Fibroblast of skin of left biceps (primary cell): ENCODE measurements around the gene NOP16.
"Not testable (repeated sequence)": the region's sequence is repeated elsewhere in the genome, so short reads cannot be mapped to it uniquely, and the experiment has no call there.

Source experiments
- DNase-seq, 2 experiments: peaks; one replicate each; pipeline ENCODE4 v3.0.0-alpha.2; 2013; ENCODE audit warnings: low read depth in 2 of 2

The NOP16 gene

GRCh38 chr5:176409765-176410164, 21.4 kb upstream of the NOP16 start:
- DNase-seq: no peak

GRCh38 chr5:176408590-176408989, 20.2 kb upstream of the NOP16 start:
- DNase-seq: no peak

GRCh38 chr5:176408252-176408573, 19.8 kb upstream of the NOP16 start:
- DNase-seq: not testable (repeated sequence)

- no peak for DNase-seq
These were observed 19.3 kb upstream of the NOP16 start for GRCh38 chr5:176407456-176408251.

- no peak for DNase-seq
These were observed 18.1 kb upstream of the NOP16 start for GRCh38 chr5:176406436-176407052.

- no peak for DNase-seq
These were observed 17.4 kb upstream of the NOP16 start for GRCh38 chr5:176405656-176406435.

GRCh38 chr5:176401281-176402205, 13.1 kb upstream of the NOP16 start:
- DNase-seq: no peak

- no peak for DNase-seq
These were observed 12.2 kb upstream of the NOP16 start for GRCh38 chr5:176400382-176401156.

GRCh38 chr5:176397736-176398420, 9.5 kb upstream of the NOP16 start:
- DNase-seq: no peak

GRCh38 chr5:176396330-176396729, 7.9 kb upstream of the NOP16 start:
- no peak for DNase-seq

GRCh38 chr5:176394881-176395675, 6.7 kb upstream of the NOP16 start:
- DNase-seq: no peak

GRCh38 chr5:176394096-176394495, 5.7 kb upstream of the NOP16 start:
- DNase-seq: no peak

GRCh38 chr5:176392526-176392925, 4.1 kb upstream of the NOP16 start:
- no peak for DNase-seq

- DNase-seq: no peak
These were observed 3.6 kb upstream of the NOP16 start for GRCh38 chr5:176391999-176392398.

GRCh38 chr5:176391479-176391878, 3.1 kb upstream of the NOP16 start:
- no peak for DNase-seq

- DNase-seq: no peak
These were observed 1.0 kb upstream of the NOP16 start for GRCh38 chr5:176389135-176390123.

- no peak for DNase-seq
These were observed 375 bp downstream of the NOP16 start for GRCh38 chr5:176388003-176388443.

GRCh38 chr5:176387384-176387925, 943 bp downstream of the NOP16 start:
- no peak for DNase-seq
